Measurements from ENCODE around the gene TUBA3E.
"Not testable (repeated sequence)": the region's sequence is repeated elsewhere in the genome, so short reads cannot be mapped to it uniquely, and the experiment has no call there.

DNA sequence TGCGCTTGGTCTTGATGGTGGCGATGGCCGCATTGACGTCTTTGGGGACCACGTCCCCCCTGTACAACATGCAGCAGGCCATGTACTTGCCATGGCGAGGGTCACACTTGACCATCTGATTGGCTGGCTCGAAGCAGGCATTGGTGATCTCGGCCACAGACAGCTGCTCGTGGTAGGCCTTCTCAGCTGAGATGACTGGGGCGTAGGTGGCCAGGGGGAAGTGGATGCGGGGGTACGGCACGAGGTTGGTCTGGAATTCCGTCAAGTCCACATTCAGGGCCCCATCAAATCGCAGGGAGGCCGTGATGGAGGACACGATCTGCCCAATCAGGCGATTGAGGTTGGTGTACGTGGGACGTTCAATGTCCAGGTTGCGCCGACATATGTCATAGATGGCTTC is 4.4 kb downstream of the TUBA3E start:
- not testable (repeated sequence) for TF ChIP-seq EZH2 (IDR thresholded peaks at IDR 0.05; ENCODE audit: insufficient read depth, poor library complexity, severe bottlenecking); EZH2phosphoT487 (IDR thresholded peaks at IDR 0.05; ENCODE audit: insufficient read depth, low read depth)

All from GM23248 (cell line).